Retinal pigment epithelial cell (primary cell): Measurements from ENCODE around the gene RNU4-1.

Experiments used
- DNase-seq: peaks from one replicate; pipeline ENCODE4 v3.0.0-alpha.2; 2010; ENCODE audit warnings: low read depth
- H3K4me3 ChIP-seq: 2 replicates; pipeline ENCODE4 v1.5.1; 2011; ENCODE audit warnings: mild to moderate bottlenecking, low read length, control low read depth, moderate library complexity
- CTCF ChIP-seq: conservative IDR thresholded peaks from 2 replicates; pipeline ENCODE4 v1.5.1; 2011; ENCODE audit warnings: low read depth, low read length, control low read depth, inconsistent platforms

Gene RNU4-1

GRCh38 chr12:120317224-120318105 is 24.4 kb upstream of the RNU4-1 start:
- DNase-seq = peak; percentile 97
- peak overlapping the region; percentile 75 for H3K4me3 ChIP-seq
- TF ChIP-seq CTCF = peak; percentile 69

GRCh38 chr12:120316798-120317223 is 23.8 kb upstream of the RNU4-1 start:
- no peak for DNase-seq
- no peak for TF ChIP-seq CTCF
- peak overlapping the region; percentile 75 for H3K4me3 ChIP-seq

GRCh38 chr12:120314220-120314619 is 21.2 kb upstream of the RNU4-1 start:
- no peak overlapping the region for H3K4me3 ChIP-seq
- DNase-seq = no peak
- peak; percentile 42 for TF ChIP-seq CTCF

- peak; percentile 86 for TF ChIP-seq CTCF
- DNase-seq = peak; percentile 69
- peak within 1 kb of the TSS; percentile 87 for H3K4me3 ChIP-seq
These were observed 9.2 kb upstream of the RNU4-1 start, which contains the start of gene SIRT4 for GRCh38 chr12:120301962-120302815. Gene SIRT4, plus strand, starts transcription at chr12:120302321. Its CDS starts 1,241 bp downstream, at chr12:120303562.

GRCh38 chr12:120292411-120292660 is 701 bp downstream of the RNU4-1 start:
- no peak for DNase-seq
- no peak for TF ChIP-seq CTCF
- peak overlapping the region; percentile 59 for H3K4me3 ChIP-seq

GRCh38 chr12:120290609-120291305 is 2.3 kb downstream of the RNU4-1 start:
- DNase-seq = no peak
- H3K4me3 ChIP-seq = peak overlapping the region; percentile 34
- TF ChIP-seq CTCF = no peak
